Measurements from ENCODE around the gene NRIP3. TPM values are rescaled to one million over a fixed set of nuclear protein-coding genes. Genes with fewer than 3 reads are reported as not detected.
"Not testable (repeated sequence)": the region's sequence is repeated elsewhere in the genome, so short reads cannot be mapped to it uniquely, and the experiment has no call there.

The NRIP3 gene
- total RNA-seq, 8 experiments from 2014 or later, result 2.1 to 19.4 (median 8.2) TPM

DNA sequence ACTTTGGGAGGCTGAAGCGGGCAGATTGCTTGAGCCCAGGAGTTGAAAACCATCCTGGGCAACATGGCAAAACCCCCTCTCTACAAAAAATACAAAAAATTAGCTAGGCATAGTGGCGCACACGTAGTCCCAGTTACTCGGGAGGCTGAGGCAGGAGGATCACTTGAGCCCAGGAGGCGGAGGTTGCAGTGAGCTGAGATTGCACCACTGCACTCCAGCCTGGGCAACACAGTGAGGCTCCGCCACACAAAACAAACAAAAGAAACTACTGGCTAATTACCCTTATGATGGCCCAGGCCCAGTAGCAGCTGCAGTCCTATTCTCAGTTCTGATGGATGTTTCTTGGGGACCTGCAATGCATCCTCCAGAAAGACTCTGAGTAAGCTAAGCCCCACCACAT lies 17.0 kb downstream of the NRIP3 start:
- H3K27ac ChIP-seq; ATAC-seq (replicated peaks in 6 of 8); H3K4me3 ChIP-seq; H3K4me1 ChIP-seq (replicated peaks in 1 of 2); in situ Hi-C loops (cut with MboI; ENCODE audit: low pct_unique_long_range_greater_than_20kb in 2 of 9, low sequenced_read_pairs in 9 of 9, unreplicated experiment in 9 of 9): not testable (repeated sequence)
- 91 to 100% (median 96%) methylated on average over 1 to 6 of the region's 6 CpGs; no CpG with 5 or more reads in 5 of the 10 experiments for WGBS, 10 experiments

- Histone ChIP-seq H3K27ac (no peak overlapping the region), H3K4me3 (no peak overlapping the region), H3K4me1 (replicated peaks in 1 of 2) (no peaks in the 10 kb centered on the region)
- in situ Hi-C loops (cut with MboI; ENCODE audit: low pct_unique_long_range_greater_than_20kb in 2 of 9, low sequenced_read_pairs in 9 of 9, unreplicated experiment in 9 of 9), result no loop called here
- no peak for ATAC-seq (replicated peaks in 6 of 8)
- WGBS, 10 experiments, result 70 to 96% (median 83%) methylated on average over 2 to 3 of the region's 5 CpGs; no CpG with 5 or more reads in 6 of the 10 experiments
These were observed 18.3 kb downstream of the NRIP3 start for GRCh38 chr11:8985462-8985861.

- no peaks in the 10 kb centered on the region for H3K4me1 ChIP-seq (replicated peaks in 1 of 2)
- in situ Hi-C loops (cut with MboI; ENCODE audit: low pct_unique_long_range_greater_than_20kb in 2 of 9, low sequenced_read_pairs in 9 of 9, unreplicated experiment in 9 of 9), result no loop called here
- H3K27ac ChIP-seq, result no peak overlapping the region
- no peak overlapping the region for H3K4me3 ChIP-seq
- WGBS, 10 experiments, result 33 to 100% (median 86%) methylated on average over 1 to 2 of the region's 2 CpGs; no CpG with 5 or more reads in 2 of the 10 experiments
- no peak for ATAC-seq (replicated peaks in 6 of 8)
These were observed 20.2 kb downstream of the NRIP3 start for GRCh38 chr11:8983552-8983951.

- H3K4me3 ChIP-seq, result no peak overlapping the region
- peak in 3 of 8 experiments; percentile 56 to 98 (median 59) for ATAC-seq (replicated peaks in 6 of 8)
- H3K4me1 ChIP-seq (replicated peaks in 1 of 2), result no peaks in the 10 kb centered on the region
- in situ Hi-C loops (cut with MboI; ENCODE audit: low pct_unique_long_range_greater_than_20kb in 2 of 9, low sequenced_read_pairs in 9 of 9, unreplicated experiment in 9 of 9), result no loop called here
- no peak overlapping the region for H3K27ac ChIP-seq
- WGBS, 10 experiments, result 27 to 83% (median 76%) methylated on average over 1 to 3 of the region's 3 CpGs; no CpG with 5 or more reads in 2 of the 10 experiments
These were observed 23.3 kb downstream of the NRIP3 start for GRCh38 chr11:8980485-8980884.

- in situ Hi-C loops (cut with MboI; ENCODE audit: low pct_unique_long_range_greater_than_20kb in 2 of 9, low sequenced_read_pairs in 9 of 9, unreplicated experiment in 9 of 9); H3K4me3 ChIP-seq; H3K4me1 ChIP-seq (replicated peaks in 1 of 2); H3K27ac ChIP-seq: not testable (repeated sequence)
- WGBS, 10 experiments, result 87 to 100% (median 100%) methylated on average over 2 to 4 of the region's 7 CpGs; no CpG with 5 or more reads in 3 of the 10 experiments
- ATAC-seq (replicated peaks in 6 of 8), result peak in 1 of 8 experiments; percentile 47
These were observed 24.4 kb downstream of the NRIP3 start for GRCh38 chr11:8979365-8979764.

DNA sequence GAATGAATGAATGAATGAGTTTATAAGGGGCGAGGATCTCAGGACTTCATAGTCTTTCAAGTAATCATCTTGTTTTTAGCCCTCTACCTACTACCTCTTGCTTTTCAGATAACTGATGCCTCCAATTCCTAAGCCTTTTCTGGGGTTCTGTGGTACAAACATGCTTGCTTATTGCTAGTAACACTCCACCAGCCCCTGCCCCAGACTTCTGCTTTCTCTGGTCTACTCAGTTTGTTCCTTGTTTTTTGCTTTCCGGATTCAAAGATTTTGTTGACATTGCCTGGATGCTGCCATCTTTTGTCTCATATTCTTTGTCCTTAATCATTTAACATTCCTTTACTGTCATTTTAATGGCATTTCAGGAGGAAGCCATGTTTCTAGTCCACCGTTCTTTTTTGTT lies 30.7 kb downstream of the NRIP3 start:
- no peaks in the 10 kb centered on the region for H3K4me1 ChIP-seq (replicated peaks in 1 of 2)
- WGBS, 10 experiments, result 60 to 100% (median 73%) methylated on average over 1 to 3 of the region's 3 CpGs; no CpG with 5 or more reads in 1 of the 10 experiments
- no peak for ATAC-seq (replicated peaks in 6 of 8)
- H3K27ac ChIP-seq, result no peak overlapping the region
- no peak overlapping the region for H3K4me3 ChIP-seq
- in situ Hi-C loops (cut with MboI; ENCODE audit: low pct_unique_long_range_greater_than_20kb in 2 of 9, low sequenced_read_pairs in 9 of 9, unreplicated experiment in 9 of 9), result no loop called here

DNA sequence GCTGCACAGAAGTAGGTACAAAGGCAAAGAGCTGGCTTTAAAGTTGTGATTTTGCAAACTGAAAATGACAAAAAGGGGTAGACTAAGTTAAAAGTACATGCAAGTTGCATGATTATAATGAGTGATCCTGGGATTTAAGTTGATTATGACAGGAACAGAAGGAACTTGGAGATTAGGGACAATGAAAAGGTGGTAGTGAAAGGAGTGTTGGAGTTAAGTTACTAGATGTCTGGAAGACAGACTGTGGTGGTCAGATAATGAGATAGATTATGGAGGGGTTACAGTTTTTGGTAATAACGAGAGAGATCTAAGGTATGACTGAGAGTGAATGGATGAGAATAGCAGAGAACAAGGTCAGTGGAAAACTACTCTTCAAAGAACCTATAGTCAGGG lies 31.9 kb downstream of the NRIP3 start:
- H3K27ac ChIP-seq, result no peak overlapping the region
- 71 to 91% (median 82%) methylated on average over 1 of the region's 1 CpG; no CpG with 5 or more reads in 1 of the 10 experiments for WGBS, 10 experiments
- in situ Hi-C loops (cut with MboI; ENCODE audit: low pct_unique_long_range_greater_than_20kb in 2 of 9, low sequenced_read_pairs in 9 of 9, unreplicated experiment in 9 of 9), result no loop called here
- H3K4me1 ChIP-seq (replicated peaks in 1 of 2), result no peaks in the 10 kb centered on the region
- no peak overlapping the region for H3K4me3 ChIP-seq
- no peak for ATAC-seq (replicated peaks in 6 of 8)

DNA sequence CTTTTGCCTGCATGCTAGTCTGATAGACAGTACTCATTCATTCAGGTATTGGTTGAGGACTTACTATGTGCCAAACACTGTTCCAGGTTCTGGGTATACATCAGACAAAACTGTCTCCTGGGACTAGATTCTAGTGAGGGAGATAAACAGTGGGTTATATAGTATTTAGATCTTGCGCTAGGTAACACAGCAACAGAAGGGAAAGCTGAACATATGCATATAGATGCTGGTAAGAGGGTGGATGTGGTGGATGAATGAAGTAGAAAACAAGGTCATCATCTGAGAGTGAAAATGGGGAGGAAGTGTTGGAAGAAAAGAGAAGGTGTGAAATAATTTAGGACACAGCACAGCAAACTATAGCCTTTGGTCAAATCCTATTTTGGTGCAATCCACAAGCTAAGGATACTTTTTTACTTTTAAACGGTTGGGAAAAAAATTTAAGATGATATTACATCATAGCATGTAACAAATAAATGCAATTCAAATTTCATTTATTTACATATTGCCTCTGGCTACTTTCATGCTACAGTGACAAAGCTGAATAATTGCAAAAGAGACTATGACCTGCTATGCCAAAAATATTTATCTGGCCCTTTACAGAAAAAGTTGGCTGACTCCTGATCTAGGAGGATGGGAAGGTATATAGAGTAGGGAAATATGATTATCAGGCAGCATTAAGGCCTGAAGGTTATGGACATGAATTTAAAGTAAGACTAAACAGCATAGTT lies 32.4 kb downstream of the NRIP3 start:
- in situ Hi-C loops (cut with MboI; ENCODE audit: low pct_unique_long_range_greater_than_20kb in 2 of 9, low sequenced_read_pairs in 9 of 9, unreplicated experiment in 9 of 9), result no loop called here
- H3K27ac ChIP-seq, result no peak overlapping the region
- H3K4me1 ChIP-seq (replicated peaks in 1 of 2), result no peaks in the 10 kb centered on the region
- ATAC-seq (replicated peaks in 6 of 8), result peak in 3 of 8 experiments; percentile 89 to 93 (median 91)
- WGBS, 10 experiments, result 0 to 92% (median 81%) methylated on average over 1 to 2 of the region's 2 CpGs
- H3K4me3 ChIP-seq, result no peak overlapping the region

- no peak overlapping the region for H3K27ac ChIP-seq
- H3K4me3 ChIP-seq, result no peak overlapping the region
- WGBS, 10 experiments, result 60 to 94% (median 86%) methylated on average over 1 to 8 of the region's 8 CpGs; no CpG with 5 or more reads in 4 of the 10 experiments
- in situ Hi-C loops (cut with MboI; ENCODE audit: low pct_unique_long_range_greater_than_20kb in 2 of 9, low sequenced_read_pairs in 9 of 9, unreplicated experiment in 9 of 9), result no loop called here
- ATAC-seq (replicated peaks in 6 of 8), result no peak
- H3K4me1 ChIP-seq (replicated peaks in 1 of 2), result peaks cover 10 to 16% of the 10 kb centered on the region in 2 donors
These were observed 36.6 kb downstream of the NRIP3 start for GRCh38 chr11:8967184-8967583.

DNA sequence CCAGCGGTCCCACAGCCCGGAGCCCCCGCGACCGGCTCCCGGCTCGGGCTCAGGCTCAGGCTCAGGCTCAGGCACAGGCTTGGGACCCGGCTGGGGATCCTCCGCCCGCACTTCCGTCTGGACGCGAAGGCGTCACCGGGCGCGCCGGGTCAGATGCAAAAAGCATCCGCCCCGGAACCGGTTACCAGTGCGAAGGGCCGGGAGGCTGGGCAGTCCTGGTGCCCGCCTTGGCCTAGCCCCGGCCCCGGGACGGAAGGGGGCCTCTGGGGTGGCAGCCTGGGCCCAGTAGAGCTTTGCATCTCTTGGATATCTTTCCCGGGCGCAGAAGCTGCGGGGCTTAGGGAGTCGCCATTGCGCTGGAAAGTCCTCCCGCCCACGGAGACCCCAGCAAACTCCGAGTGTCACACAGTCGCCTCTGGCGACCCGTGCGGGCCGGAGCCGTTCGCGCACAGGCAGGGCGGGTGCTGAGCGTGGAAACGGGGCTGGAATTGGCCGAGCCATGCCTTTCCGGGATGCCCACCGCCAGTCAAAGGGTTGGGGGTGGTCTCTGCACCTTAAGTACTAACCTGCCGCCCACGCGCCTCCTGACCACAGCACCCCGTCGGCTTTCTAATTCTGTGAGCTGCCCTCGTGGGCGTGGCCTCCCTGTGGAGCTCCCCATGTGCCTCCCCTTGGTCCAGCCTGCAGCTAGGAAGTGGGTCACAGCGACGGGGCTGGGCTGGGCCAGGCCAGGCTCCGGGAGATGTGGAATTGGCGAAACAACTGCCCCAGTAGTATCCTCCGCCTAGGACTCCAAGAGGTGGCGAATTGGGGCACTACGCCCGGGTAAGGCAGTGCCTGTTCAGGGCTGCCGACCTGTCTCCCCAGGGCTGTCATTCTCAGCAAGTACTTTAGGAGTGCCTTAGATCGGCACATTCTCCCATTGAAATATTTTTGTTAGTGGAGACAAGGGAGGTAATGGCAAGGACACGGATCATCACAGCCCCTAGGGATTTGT lies 39.2 kb downstream of the NRIP3 start, which contains the start of gene TMEM9B:
TMEM9B (minus strand) TSS at position 119 of the 997 bp plus-strand sequence. CDS start 129 bp downstream, outside the sequence.
- Histone ChIP-seq H3K4me3 (peak within 1 kb of the TSS; percentile 78 to 95 (median 91)), H3K27ac (peak within 1 kb of the TSS; percentile 75 to 86), H3K4me1 (replicated peaks in 1 of 2) (peaks cover 10 to 16% of the 10 kb centered on the region in 2 donors)
- in situ Hi-C loops (cut with MboI; ENCODE audit: low pct_unique_long_range_greater_than_20kb in 2 of 9, low sequenced_read_pairs in 9 of 9, unreplicated experiment in 9 of 9), result no loop called here
- peak; percentile 85 to 95 (median 92) for ATAC-seq (replicated peaks in 6 of 8)
- WGBS, 10 experiments, result 0 to 20% (median 0%) methylated on average over 2 to 15 of the region's 67 CpGs; no CpG with 5 or more reads in 2 of the 10 experiments

DNA sequence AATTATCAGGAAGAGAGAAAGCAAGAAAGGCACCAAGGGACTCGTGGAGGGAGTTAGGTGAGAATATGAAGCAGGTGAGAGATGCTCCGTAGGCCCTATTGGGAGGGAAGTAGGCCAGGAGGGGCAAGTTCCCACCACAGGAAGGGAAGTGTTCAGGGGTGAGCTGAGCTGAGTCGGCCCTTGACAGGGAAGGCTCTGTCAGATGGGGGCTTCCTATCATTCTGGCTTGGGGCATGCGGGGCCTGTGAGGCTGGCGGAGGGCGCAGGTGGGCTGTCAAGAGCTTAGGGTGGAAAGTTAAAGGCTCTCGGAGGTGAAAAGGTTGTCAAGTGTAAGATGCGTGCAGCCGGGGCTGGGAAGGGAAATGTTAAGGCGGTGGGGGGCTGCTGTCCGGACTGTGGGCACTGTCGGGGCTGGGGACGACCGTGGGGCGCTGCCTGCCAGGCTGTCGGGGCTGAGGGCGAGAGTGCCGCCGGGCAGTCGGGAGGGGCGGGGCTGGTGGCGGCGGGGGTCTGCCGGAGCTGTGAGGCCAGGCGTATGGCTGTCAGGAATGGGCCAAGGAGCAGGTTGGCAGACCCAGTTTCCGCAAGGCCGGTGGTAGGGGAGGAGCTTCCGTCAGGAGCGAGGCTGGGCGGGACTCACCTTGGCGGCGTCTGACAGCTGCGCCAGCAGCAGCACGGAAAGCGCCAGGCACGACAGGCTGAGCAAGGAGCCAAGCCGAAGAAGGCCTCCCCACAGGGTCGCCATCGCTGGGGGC lies 40.1 kb downstream of the NRIP3 start:
- in situ Hi-C loops (cut with MboI; ENCODE audit: low pct_unique_long_range_greater_than_20kb in 2 of 9, low sequenced_read_pairs in 9 of 9, unreplicated experiment in 9 of 9), result no loop called here
- 0 to 33% (median 13%) methylated on average over 1 to 4 of the region's 39 CpGs; no CpG with 5 or more reads in 4 of the 10 experiments for WGBS, 10 experiments
- H3K4me3 ChIP-seq, result peak overlapping the region; percentile 78 to 95 (median 91)
- peaks cover 14 to 16% of the 10 kb centered on the region in 2 donors for H3K4me1 ChIP-seq (replicated peaks in 1 of 2)
- H3K27ac ChIP-seq, result peak overlapping the region; percentile 75 to 86
- ATAC-seq (replicated peaks in 6 of 8), result peak; percentile 49 to 76 (median 70)

GRCh38 chr11:8962841-8963240 lies 41.0 kb downstream of the NRIP3 start:
- H3K27ac ChIP-seq, result no peak overlapping the region
- ATAC-seq (replicated peaks in 6 of 8), result no peak
- WGBS, 10 experiments, result 0 to 80% (median 27%) methylated on average over 1 of the region's 2 CpGs; no CpG with 5 or more reads in 5 of the 10 experiments
- in situ Hi-C loops (cut with MboI; ENCODE audit: low pct_unique_long_range_greater_than_20kb in 2 of 9, low sequenced_read_pairs in 9 of 9, unreplicated experiment in 9 of 9), result no loop called here
- H3K4me1 ChIP-seq (replicated peaks in 1 of 2), result peaks cover 14 to 16% of the 10 kb centered on the region in 2 donors
- H3K4me3 ChIP-seq, result peak overlapping the region in 2 of 5 donors; percentile 78 to 95

All from motor neuron (in vitro differentiated cells).